ENCODE data around the gene LTBP4.

Gene LTBP4

GRCh38 chr19:40596608-40597328, 4.4 kb upstream of the LTBP4 start:
- in situ Hi-C loops (cut with HindIII; ENCODE audit: low sequenced_read_pairs), result loop anchor here (5.0 kb wide), 2 partner anchors 41 to 59 kb away; no protein-coding TSS in a partner anchor

GRCh38 chr19:40597329-40597838, 3.8 kb upstream of the LTBP4 start:
- in situ Hi-C loops (cut with HindIII; ENCODE audit: low sequenced_read_pairs), result loop anchor here (5.0 kb wide), 2 partner anchors 40 to 60 kb away; no protein-coding TSS in a partner anchor

GRCh38 chr19:40598121-40598917, 2.9 kb upstream of the LTBP4 start:
- in situ Hi-C loops (cut with HindIII; ENCODE audit: low sequenced_read_pairs), result loop anchor here (5.0 kb wide), 2 partner anchors 39 to 61 kb away; no protein-coding TSS in a partner anchor

GRCh38 chr19:40598918-40599307, 2.3 kb upstream of the LTBP4 start:
- in situ Hi-C loops (cut with HindIII; ENCODE audit: low sequenced_read_pairs), result loop anchor here (5.0 kb wide), 2 partner anchors 38 to 62 kb away; no protein-coding TSS in a partner anchor

GRCh38 chr19:40599331-40599901, 1.8 kb upstream of the LTBP4 start:
- in situ Hi-C loops (cut with HindIII; ENCODE audit: low sequenced_read_pairs), result loop anchor here (5.0 kb wide), 2 partner anchors 38 to 62 kb away; no protein-coding TSS in a partner anchor

- in situ Hi-C loops (cut with HindIII; ENCODE audit: low sequenced_read_pairs), result loop anchor here (5.0 kb wide), 2 partner anchors 37 to 63 kb away; no protein-coding TSS in a partner anchor
Observed at GRCh38 chr19:40599902-40600569, 1.1 kb upstream of the LTBP4 start.

- in situ Hi-C loops (cut with HindIII; ENCODE audit: low sequenced_read_pairs), result no loop called here
Observed at GRCh38 chr19:40600570-40601133, 517 bp upstream of the LTBP4 start.

GRCh38 chr19:40603071-40603388, 1.9 kb downstream of the LTBP4 start:
- in situ Hi-C loops (cut with HindIII; ENCODE audit: low sequenced_read_pairs), result no loop called here

- in situ Hi-C loops (cut with HindIII; ENCODE audit: low sequenced_read_pairs), result no loop called here
Observed at GRCh38 chr19:40603389-40604170, 2.4 kb downstream of the LTBP4 start.

- in situ Hi-C loops (cut with HindIII; ENCODE audit: low sequenced_read_pairs), result no loop called here
Observed at GRCh38 chr19:40604171-40604646, 3.0 kb downstream of the LTBP4 start.

- in situ Hi-C loops (cut with HindIII; ENCODE audit: low sequenced_read_pairs), result no loop called here
Observed at GRCh38 chr19:40604647-40605215, 3.6 kb downstream of the LTBP4 start.

- in situ Hi-C loops (cut with HindIII; ENCODE audit: low sequenced_read_pairs), result no loop called here
Observed at GRCh38 chr19:40605216-40605971, 4.2 kb downstream of the LTBP4 start.

- in situ Hi-C loops (cut with HindIII; ENCODE audit: low sequenced_read_pairs), result no loop called here
Observed at GRCh38 chr19:40607311-40608239, 6.4 kb downstream of the LTBP4 start.

- in situ Hi-C loops (cut with HindIII; ENCODE audit: low sequenced_read_pairs), result no loop called here
Observed at GRCh38 chr19:40608240-40608621, 7.1 kb downstream of the LTBP4 start.

GRCh38 chr19:40608957-40609356, 7.8 kb downstream of the LTBP4 start:
- in situ Hi-C loops (cut with HindIII; ENCODE audit: low sequenced_read_pairs), result no loop called here

- in situ Hi-C loops (cut with HindIII; ENCODE audit: low sequenced_read_pairs), result loop anchor here (10.0 kb wide), 1 partner anchor 165 kb away; the partner anchor contains the start of gene SERTAD3
Observed at GRCh38 chr19:40609561-40610395, 8.6 kb downstream of the LTBP4 start.

Measured in endothelial cell of hepatic sinusoid (primary cell).